ENCODE results near the gene USP12. TPM values are rescaled to one million over a fixed set of nuclear protein-coding genes. Genes with fewer than 3 reads are reported as not detected.

Gene USP12
- total and polyA plus RNA-seq, 7 donors, result 13.1 to 31.7 (median 23.7) TPM

GRCh38 chr13:27053902-27054595, 117.6 kb downstream of the USP12 start:
- Histone ChIP-seq H3K27ac (no peak overlapping the region), H3K9me3 (no peaks in the 10 kb centered on the region), H3K4me1 (no peaks in the 10 kb centered on the region), H3K4me3 (no peak overlapping the region), H3K27me3 (ENCODE audit: insufficient read depth in 3 of 3, low read length in 2 of 3) (no peaks in the 10 kb centered on the region), H3K36me3 (ENCODE audit: insufficient read depth in 1 of 2, low read depth in 1 of 2) (no peaks in the 10 kb centered on the region)
- intact Hi-C loops (cut with DNase I), result no loop called here
- no peak for TF ChIP-seq CTCF (IDR thresholded peaks at IDR 0.05)
- 67 to 70% (median 69%) methylated on average over 6 of the region's 6 CpGs for WGBS, 3 donors
- ATAC-seq (peak in 2 of 4 donors; percentile 35 to 52), DNase-seq (no peak)

GRCh38 chr13:27053210-27053884, 118.3 kb downstream of the USP12 start:
- no peak for ATAC-seq
- Histone ChIP-seq H3K9me3 (no peaks in the 10 kb centered on the region), H3K27me3 (ENCODE audit: insufficient read depth in 3 of 3, low read length in 2 of 3) (no peaks in the 10 kb centered on the region), H3K27ac (no peak overlapping the region), H3K4me3 (no peak overlapping the region), H3K4me1 (no peaks in the 10 kb centered on the region), H3K36me3 (ENCODE audit: insufficient read depth in 1 of 2, low read depth in 1 of 2) (no peaks in the 10 kb centered on the region)
- WGBS, 3 donors, result 51 to 66% (median 57%) methylated on average over 10 of the region's 10 CpGs
- no peak for DNase-seq
- intact Hi-C loops (cut with DNase I), result no loop called here
- TF ChIP-seq CTCF (IDR thresholded peaks at IDR 0.05), result no peak

- WGBS, 3 donors, result 51 to 57% (median 52%) methylated on average over 6 of the region's 6 CpGs
- Histone ChIP-seq H3K27ac (no peak overlapping the region), H3K36me3 (ENCODE audit: insufficient read depth in 1 of 2, low read depth in 1 of 2) (no peaks in the 10 kb centered on the region), H3K4me1 (no peaks in the 10 kb centered on the region), H3K4me3 (no peak overlapping the region), H3K27me3 (ENCODE audit: insufficient read depth in 3 of 3, low read length in 2 of 3) (no peaks in the 10 kb centered on the region), H3K9me3 (no peaks in the 10 kb centered on the region)
- ATAC-seq (no peak), DNase-seq (no peak)
- intact Hi-C loops (cut with DNase I), result no loop called here
- TF ChIP-seq CTCF (IDR thresholded peaks at IDR 0.05), result no peak
These were observed 118.9 kb downstream of the USP12 start for GRCh38 chr13:27052551-27053208.

- no peak for DNase-seq
- WGBS, 3 donors, result 55 to 64% (median 55%) methylated on average over 13 of the region's 13 CpGs
- H3K4me1 ChIP-seq, result no peaks in the 10 kb centered on the region
- H3K9me3 ChIP-seq, result no peaks in the 10 kb centered on the region
- no peaks in the 10 kb centered on the region for H3K36me3 ChIP-seq (ENCODE audit: insufficient read depth in 1 of 2, low read depth in 1 of 2)
- H3K27ac ChIP-seq, result no peak overlapping the region
- no peak for ATAC-seq
- intact Hi-C loops (cut with DNase I), result no loop called here
- H3K4me3 ChIP-seq, result no peak overlapping the region
- no peaks in the 10 kb centered on the region for H3K27me3 ChIP-seq (ENCODE audit: insufficient read depth in 3 of 3, low read length in 2 of 3)
- no peak for TF ChIP-seq CTCF (IDR thresholded peaks at IDR 0.05)
These were observed 124.5 kb downstream of the USP12 start for GRCh38 chr13:27047081-27047480.

Measured in psoas muscle (tissue), 8 donors.